ENCODE measurements around the gene CAPZA2. TPM values are rescaled to one million over a fixed set of nuclear protein-coding genes. Genes with fewer than 3 reads are reported as not detected.

CAPZA2 gene
- total and polyA plus RNA-seq, 2 experiments from 2014 or later: 49.1 to 106 TPM

DNA sequence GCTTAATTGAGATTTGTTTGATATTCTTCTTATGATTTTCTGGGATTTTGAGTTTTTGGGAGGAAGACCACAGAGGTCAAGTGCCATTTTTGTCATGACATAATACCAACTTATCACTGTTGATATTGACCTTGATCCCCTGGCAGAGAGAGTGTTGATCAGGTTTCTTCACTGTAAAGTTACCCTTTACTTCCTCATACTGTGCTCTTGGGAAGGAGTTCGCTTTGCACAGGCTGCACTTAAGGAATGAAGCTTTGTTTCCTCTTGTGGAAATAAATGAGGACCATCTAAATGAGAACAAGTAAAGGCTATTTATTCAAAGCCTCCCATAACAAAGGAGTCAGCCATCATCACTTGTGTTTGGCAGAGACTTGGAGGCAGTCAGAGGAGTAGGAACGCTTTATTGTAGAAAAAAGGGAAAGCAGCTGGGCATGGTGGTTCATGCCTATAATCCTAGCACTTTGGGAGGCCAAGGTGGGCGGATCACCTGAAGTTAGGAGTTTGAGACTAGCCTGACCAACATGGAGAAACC lies 107.0 kb downstream of the CAPZA2 start (continued):
- TF ChIP-seq POLR2AphosphoS5 (IDR thresholded peaks at IDR 0.05; ENCODE audit: low read depth) (no peak), CREB1 (CRISPR knock-in tag; IDR thresholded peaks at IDR 0.05; ENCODE audit: low read depth) (no peak), ETS1 (IDR thresholded peaks at IDR 0.05) (no peak), NANOG (IDR thresholded peaks at IDR 0.05; ENCODE audit: borderline replicate concordance) (no peak), EZH2phosphoT487 (IDR thresholded peaks at IDR 0.05; ENCODE audit: unreplicated experiment) (no peak), JUNB (IDR thresholded peaks at IDR 0.05; ENCODE audit: unreplicated experiment) (no peak), STAT1 (IDR thresholded peaks at IDR 0.05; ENCODE audit: unreplicated experiment) (no peak)
- TF ChIP-seq, protein P1, sequence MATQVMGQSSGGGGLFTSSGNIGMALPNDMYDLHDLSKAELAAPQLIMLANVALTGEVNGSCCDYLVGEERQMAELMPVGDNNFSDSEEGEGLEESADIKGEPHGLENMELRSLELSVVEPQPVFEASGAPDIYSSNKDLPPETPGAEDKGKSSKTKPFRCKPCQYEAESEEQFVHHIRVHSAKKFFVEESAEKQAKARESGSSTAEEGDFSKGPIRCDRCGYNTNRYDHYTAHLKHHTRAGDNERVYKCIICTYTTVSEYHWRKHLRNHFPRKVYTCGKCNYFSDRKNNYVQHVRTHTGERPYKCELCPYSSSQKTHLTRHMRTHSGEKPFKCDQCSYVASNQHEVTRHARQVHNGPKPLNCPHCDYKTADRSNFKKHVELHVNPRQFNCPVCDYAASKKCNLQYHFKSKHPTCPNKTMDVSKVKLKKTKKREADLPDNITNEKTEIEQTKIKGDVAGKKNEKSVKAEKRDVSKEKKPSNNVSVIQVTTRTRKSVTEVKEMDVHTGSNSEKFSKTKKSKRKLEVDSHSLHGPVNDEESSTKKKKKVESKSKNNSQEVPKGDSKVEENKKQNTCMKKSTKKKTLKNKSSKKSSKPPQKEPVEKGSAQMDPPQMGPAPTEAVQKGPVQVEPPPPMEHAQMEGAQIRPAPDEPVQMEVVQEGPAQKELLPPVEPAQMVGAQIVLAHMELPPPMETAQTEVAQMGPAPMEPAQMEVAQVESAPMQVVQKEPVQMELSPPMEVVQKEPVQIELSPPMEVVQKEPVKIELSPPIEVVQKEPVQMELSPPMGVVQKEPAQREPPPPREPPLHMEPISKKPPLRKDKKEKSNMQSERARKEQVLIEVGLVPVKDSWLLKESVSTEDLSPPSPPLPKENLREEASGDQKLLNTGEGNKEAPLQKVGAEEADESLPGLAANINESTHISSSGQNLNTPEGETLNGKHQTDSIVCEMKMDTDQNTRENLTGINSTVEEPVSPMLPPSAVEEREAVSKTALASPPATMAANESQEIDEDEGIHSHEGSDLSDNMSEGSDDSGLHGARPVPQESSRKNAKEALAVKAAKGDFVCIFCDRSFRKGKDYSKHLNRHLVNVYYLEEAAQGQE (IDR thresholded peaks at IDR 0.05; ENCODE audit: unreplicated experiment): no peak

- Mint-ChIP-seq H3K27me3 (ENCODE audit: insufficient read depth, low read depth, poor library complexity) (peaks cover 4% of the 10 kb centered on the region), H3K4me3 (no peak overlapping the region), H3K4me1 (peaks cover 44% of the 10 kb centered on the region), H3K27ac (peak overlapping the region; percentile 39), H3K36me3 (ENCODE audit: low read depth) (peaks cover 15% of the 10 kb centered on the region; the same call in 2 of the 3 replicates), H3K9me3 (peaks cover 4% of the 10 kb centered on the region)
- no peaks in the 10 kb centered on the region for H3K9me2 ChIP-seq (ENCODE audit: insufficient read depth)
- no peaks in the 10 kb centered on the region for H3F3A ChIP-seq (replicated peaks; ENCODE audit: low read depth)
- H4K20me1 ChIP-seq (replicated peaks; ENCODE audit: insufficient read depth): no peaks in the 10 kb centered on the region
- H2AFZ ChIP-seq: no peak overlapping the region
- H3K27ac ChIP-seq (ENCODE audit: low read depth): 0 out of 2 replicates have a peak overlapping the region, but pooled peaks have one; percentile 79
- DNase-seq (ENCODE audit: low spot score) (no peak), ATAC-seq (no peak)
- H3K4me3 ChIP-seq: no peak overlapping the region
- peak overlapping the region; percentile 7; the same call in 1 of the 2 replicates for H3K4me2 ChIP-seq
- H3K27me3 ChIP-seq (ENCODE audit: insufficient read depth): no peaks in the 10 kb centered on the region
- no peaks in the 10 kb centered on the region for H3K36me3 ChIP-seq (ENCODE audit: insufficient read depth)
- H3K79me2 ChIP-seq (replicated peaks; ENCODE audit: insufficient read depth): peaks cover 45% of the 10 kb centered on the region
- H3K4me1 ChIP-seq (ENCODE audit: insufficient read depth): peaks cover 35% of the 10 kb centered on the region
- TF ChIP-seq STAT1 (IDR thresholded peaks at IDR 0.05; ENCODE audit: unreplicated experiment) (no peak), JUNB (IDR thresholded peaks at IDR 0.05; ENCODE audit: unreplicated experiment) (no peak), ETS1 (IDR thresholded peaks at IDR 0.05) (no peak), ZNF114 (CRISPR knock-in tag; IDR thresholded peaks at IDR 0.05) (no peak), POLR2AphosphoS5 (IDR thresholded peaks at IDR 0.05; ENCODE audit: low read depth) (no peak), EZH2phosphoT487 (IDR thresholded peaks at IDR 0.05; ENCODE audit: unreplicated experiment) (no peak)
- TF ChIP-seq, protein P2, sequence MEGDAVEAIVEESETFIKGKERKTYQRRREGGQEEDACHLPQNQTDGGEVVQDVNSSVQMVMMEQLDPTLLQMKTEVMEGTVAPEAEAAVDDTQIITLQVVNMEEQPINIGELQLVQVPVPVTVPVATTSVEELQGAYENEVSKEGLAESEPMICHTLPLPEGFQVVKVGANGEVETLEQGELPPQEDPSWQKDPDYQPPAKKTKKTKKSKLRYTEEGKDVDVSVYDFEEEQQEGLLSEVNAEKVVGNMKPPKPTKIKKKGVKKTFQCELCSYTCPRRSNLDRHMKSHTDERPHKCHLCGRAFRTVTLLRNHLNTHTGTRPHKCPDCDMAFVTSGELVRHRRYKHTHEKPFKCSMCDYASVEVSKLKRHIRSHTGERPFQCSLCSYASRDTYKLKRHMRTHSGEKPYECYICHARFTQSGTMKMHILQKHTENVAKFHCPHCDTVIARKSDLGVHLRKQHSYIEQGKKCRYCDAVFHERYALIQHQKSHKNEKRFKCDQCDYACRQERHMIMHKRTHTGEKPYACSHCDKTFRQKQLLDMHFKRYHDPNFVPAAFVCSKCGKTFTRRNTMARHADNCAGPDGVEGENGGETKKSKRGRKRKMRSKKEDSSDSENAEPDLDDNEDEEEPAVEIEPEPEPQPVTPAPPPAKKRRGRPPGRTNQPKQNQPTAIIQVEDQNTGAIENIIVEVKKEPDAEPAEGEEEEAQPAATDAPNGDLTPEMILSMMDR (conservative IDR thresholded peaks at IDR 0.05; ENCODE audit: low read depth in 2 of 2): no peak
These were observed 108.0 kb downstream of the CAPZA2 start for GRCh38 chr7:116970238-116970910.

Measured in GM23338 (cell line).